T-helper 17 cell (primary cell): ENCODE measurements around the gene RNF150. TPM values are rescaled to one million over a fixed set of nuclear protein-coding genes. Genes with fewer than 3 reads are reported as not detected.

Source experiments
- ATAC-seq: fragments of 150-1000 bp; cut with Tn5 transposase; 2 replicates; pipeline ENCODE4 v1.10.0; 2021; ENCODE audit warnings: mild to moderate bottlenecking, moderate library complexity
- DNase-seq, 3 donors: peaks; one replicate each; pipeline versions ENCODE4 v3.0.0 to v3.0.0-alpha.2; 2020 to 2021
- H3K9me3 ChIP-seq: one replicate; pipeline ENCODE4 v1.7.0; 2013; ENCODE audit warnings: low read length, mild to moderate bottlenecking; ENCODE audit not compliant: control insufficient read depth, poor library complexity, severe bottlenecking
- H3K27ac Mint-ChIP-seq: one replicate; pipeline ENCODE4 v1.8.0; 2022; ENCODE audit warnings: mild to moderate bottlenecking, moderate library complexity, mixed read lengths
- H3K27me3 Mint-ChIP-seq: one replicate; pipeline ENCODE4 v1.8.0; 2022; ENCODE audit warnings: mixed read lengths
- H3K36me3 Mint-ChIP-seq: one replicate; pipeline ENCODE4 v1.8.0; 2022; ENCODE audit warnings: low read depth, mixed read lengths
- H3K4me1 Mint-ChIP-seq: one replicate; pipeline ENCODE4 v1.8.0; 2022; ENCODE audit warnings: mild to moderate bottlenecking, mixed read lengths
- H3K4me3 Mint-ChIP-seq: one replicate; pipeline ENCODE4 v1.8.0; 2022; ENCODE audit warnings: mild to moderate bottlenecking, moderate library complexity, mixed read lengths
- total RNA-seq, 4 donors: library from RNA in 2 of 4; stranded (reverse) in 2 of 4; gene quantifications; one replicate each; pipeline ENCODE4 v1.2.3 and lab custom pipeline; 2022 to 2026

RNF150 gene
- total RNA-seq, 2 donors from 2014 or later, result not detected

DNA sequence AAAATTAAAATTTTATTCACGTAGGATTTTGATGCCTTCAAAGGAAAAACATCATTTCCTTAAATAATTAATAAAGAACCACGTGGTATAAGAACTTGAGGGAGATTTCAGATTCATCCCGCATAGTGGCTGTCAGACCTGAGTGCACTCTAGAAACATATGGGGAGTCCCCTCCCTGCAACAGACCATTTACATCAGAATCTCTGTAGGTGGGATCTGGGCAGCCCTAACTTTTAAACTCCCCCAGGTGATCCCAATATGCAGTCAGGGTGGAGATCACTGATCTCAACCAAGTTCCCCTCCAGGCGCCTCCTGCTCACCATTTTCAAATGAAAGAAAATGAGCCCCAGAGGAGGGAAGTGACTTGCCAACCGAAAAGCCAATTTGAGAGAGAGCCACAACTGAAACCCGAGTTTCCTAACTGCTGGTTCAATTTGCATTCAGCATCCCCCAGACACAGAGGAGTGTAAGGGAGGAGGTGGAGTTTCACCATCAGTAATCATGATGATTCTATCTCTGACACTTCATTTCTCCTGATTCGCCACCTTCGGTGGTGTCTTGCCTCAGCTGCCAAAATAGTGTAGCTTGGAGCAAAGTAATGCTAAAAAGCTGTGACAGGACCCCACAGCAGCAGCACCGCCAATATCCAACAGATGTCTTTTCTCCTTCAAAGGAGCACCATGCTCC lies 11.4 kb downstream of the RNF150 start:
- H3K4me1 Mint-ChIP-seq, result no peaks in the 10 kb centered on the region

DNA sequence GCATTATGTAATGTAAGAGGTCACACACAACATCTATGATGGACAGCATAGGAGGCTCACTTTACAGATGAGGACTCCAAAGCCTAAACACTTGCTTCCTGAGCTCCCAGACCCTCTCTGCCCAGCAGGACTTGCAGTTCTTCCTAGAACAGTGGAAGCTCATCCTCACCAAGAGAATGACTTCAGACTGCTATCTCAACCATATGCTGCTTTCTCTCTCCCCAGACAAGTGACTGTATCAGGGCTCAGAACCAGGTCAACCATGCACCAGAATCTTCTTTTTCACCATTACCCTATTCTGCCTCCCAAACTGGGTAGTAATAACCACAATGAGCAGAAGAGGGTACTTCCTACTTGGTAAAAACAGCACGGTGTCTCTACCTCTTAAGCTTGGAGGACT lies 12.2 kb downstream of the RNF150 start:
- Mint-ChIP-seq H3K4me3 (no peak overlapping the region), H3K27me3 (peaks cover 9% of the 10 kb centered on the region), H3K27ac (no peak overlapping the region), H3K36me3 (no peaks in the 10 kb centered on the region), H3K4me1 (no peaks in the 10 kb centered on the region)
- H3K9me3 ChIP-seq, result no peaks in the 10 kb centered on the region
- DNase-seq, result no peak
- ATAC-seq, result no peak

More for the DNA sequence above, 11.4 kb downstream of the RNF150 start:
- Mint-ChIP-seq H3K27me3 (peaks cover 17% of the 10 kb centered on the region), H3K4me3 (no peak overlapping the region), H3K27ac (no peak overlapping the region), H3K36me3 (no peaks in the 10 kb centered on the region)
- no peaks in the 10 kb centered on the region for H3K9me3 ChIP-seq
- ATAC-seq (no peak), DNase-seq (no peak)

DNA sequence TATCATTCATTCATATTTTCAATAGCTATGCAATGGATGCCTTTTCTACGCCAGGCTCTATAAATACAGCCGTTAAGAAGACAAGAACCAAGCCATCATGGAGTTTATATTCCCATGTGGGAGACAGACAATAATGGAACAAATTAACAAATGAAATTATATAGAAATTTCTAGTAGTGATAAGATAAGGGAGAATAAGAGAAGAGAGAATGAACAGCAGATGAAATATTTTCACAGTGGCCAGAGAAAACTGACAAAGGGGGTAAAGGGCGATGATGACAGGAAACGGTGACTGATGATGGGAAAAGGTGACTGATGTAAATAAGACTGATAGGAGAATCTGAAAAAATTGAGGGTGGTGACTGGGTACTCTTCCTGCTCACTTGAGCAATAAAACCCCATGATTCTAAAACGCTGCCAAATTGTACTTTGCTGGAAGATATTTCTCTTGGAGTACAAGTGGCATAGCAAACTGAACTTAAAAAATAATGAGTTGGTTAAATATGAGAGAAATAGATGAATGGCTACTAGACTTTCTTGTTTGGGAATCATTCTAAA lies 13.2 kb downstream of the RNF150 start:
- Mint-ChIP-seq H3K36me3 (no peaks in the 10 kb centered on the region), H3K4me1 (no peaks in the 10 kb centered on the region), H3K4me3 (no peak overlapping the region), H3K27me3 (no peaks in the 10 kb centered on the region), H3K27ac (no peak overlapping the region)
- no peaks in the 10 kb centered on the region for H3K9me3 ChIP-seq
- DNase-seq (no peak), ATAC-seq (no peak)

DNA sequence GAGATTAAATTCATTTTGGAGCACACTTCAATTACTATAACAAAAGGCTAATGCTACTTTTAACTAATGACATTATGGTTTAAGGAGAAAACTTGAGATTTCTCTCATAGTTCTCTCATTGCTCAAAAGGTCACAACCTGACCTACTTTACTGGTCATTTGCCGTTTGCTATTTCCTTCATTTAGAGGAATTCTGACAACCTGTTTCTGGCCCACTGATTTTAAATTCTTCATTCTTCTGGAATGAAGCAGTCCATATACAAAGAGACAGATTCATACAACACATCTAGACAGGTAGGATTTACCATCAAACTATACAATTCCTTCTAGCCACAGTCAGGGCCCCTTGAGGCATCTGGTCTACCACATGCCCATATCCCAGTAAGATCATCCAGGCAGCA lies 14.2 kb downstream of the RNF150 start:
- Mint-ChIP-seq H3K4me3 (no peak overlapping the region), H3K27ac (no peak overlapping the region), H3K27me3 (no peaks in the 10 kb centered on the region), H3K4me1 (no peaks in the 10 kb centered on the region), H3K36me3 (no peaks in the 10 kb centered on the region)
- DNase-seq (no peak), ATAC-seq (no peak)
- H3K9me3 ChIP-seq, result no peaks in the 10 kb centered on the region

DNA sequence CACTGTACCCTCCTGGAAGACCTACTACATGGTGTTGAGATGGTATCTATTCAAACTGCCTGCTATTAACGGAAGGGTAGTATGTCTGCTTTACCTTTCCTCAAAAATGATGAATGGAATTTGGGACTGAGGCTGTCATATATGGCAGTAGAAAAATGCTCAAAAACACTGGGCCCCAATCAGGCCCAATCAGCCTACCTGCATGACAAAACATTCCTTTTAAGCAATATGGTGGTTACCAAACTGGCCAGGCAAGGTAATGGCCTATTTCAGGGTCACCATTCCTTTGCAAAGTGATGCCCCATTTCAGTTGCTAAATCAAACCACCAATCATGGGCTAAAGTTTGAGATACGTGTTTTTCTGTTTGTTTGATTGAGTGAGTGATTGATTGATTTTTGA lies 14.9 kb downstream of the RNF150 start:
- no peaks in the 10 kb centered on the region for H3K36me3 Mint-ChIP-seq

DNA sequence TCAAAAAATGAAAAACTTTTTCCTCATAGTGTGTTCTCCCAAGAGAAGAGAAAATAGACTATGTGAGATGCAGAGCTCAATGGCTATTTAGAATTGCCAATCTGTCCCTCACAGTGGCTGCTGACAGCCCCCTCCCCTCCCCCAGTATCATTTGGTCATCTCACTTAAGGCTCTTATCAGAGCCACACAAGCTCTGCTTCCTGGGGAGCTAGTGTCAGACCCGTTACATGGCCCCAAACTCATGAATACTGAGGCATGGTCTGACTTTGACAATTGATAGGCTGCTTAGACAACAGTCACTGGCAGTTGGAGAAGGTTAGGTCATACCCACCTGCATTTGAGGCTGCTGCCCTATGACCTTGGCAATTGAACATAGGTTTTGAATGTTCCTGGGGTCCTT lies 15.3 kb downstream of the RNF150 start:
- Mint-ChIP-seq H3K27me3 (no peaks in the 10 kb centered on the region), H3K4me1 (no peaks in the 10 kb centered on the region), H3K36me3 (peaks cover under 1% of the 10 kb centered on the region), H3K4me3 (no peak overlapping the region), H3K27ac (no peak overlapping the region)
- DNase-seq (no peak), ATAC-seq (no peak)
- no peaks in the 10 kb centered on the region for H3K9me3 ChIP-seq

More for the DNA sequence above, 14.9 kb downstream of the RNF150 start:
- Mint-ChIP-seq H3K27ac (no peak overlapping the region), H3K27me3 (no peaks in the 10 kb centered on the region), H3K4me1 (no peaks in the 10 kb centered on the region), H3K4me3 (no peak overlapping the region)
- no peak for ATAC-seq
- no peak for DNase-seq
- no peaks in the 10 kb centered on the region for H3K9me3 ChIP-seq

DNA sequence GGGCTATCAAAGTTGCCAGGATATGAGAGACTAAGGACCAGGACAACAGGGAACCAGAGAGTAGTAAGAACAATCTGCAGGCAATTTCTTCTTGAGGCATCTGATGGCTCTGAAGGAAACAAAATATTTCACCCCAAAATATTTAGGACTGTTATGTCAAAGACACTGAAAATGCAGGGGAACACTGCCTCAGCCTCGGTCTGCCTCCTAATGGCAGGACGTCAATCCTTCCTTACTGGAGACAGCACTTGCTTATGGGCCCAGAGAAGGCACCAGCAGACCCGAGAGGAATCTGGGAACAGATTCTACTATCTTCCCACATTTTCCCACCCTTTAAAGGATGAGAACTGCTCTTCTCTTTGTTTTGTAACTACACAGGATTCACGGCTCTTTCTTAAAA lies 23.3 kb downstream of the RNF150 start:
- H3K4me3 Mint-ChIP-seq, result no peak overlapping the region
- no peaks in the 10 kb centered on the region for H3K4me1 Mint-ChIP-seq
- H3K36me3 Mint-ChIP-seq, result peaks cover 3% of the 10 kb centered on the region
- H3K27ac Mint-ChIP-seq, result no peak overlapping the region
- no peak for ATAC-seq
- DNase-seq, result no peak
- no peaks in the 10 kb centered on the region for H3K27me3 Mint-ChIP-seq
- no peaks in the 10 kb centered on the region for H3K9me3 ChIP-seq

DNA sequence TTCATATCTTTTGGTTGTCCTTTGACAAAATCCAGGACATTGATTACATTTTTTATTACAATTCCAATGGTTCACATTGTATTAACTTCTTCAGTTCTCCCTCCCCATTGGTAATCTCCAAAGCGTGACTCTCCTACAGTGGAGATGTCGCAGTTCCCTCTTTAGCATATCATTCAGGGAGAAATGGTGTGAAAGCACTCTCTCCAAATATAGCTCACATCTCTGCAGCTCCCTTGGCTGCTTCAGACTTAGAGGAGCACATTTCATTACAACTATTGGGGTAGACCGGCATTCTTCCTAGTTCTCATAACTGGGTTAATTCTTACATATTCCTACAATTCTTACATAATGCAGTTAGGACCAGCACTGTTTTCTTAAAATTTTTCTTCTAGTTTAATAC lies 25.3 kb downstream of the RNF150 start:
- Mint-ChIP-seq H3K4me1 (no peaks in the 10 kb centered on the region), H3K4me3 (no peak overlapping the region), H3K27me3 (no peaks in the 10 kb centered on the region), H3K27ac (no peak overlapping the region), H3K36me3 (peaks cover 2% of the 10 kb centered on the region)
- no peaks in the 10 kb centered on the region for H3K9me3 ChIP-seq
- no peak for DNase-seq
- no peak for ATAC-seq

DNA sequence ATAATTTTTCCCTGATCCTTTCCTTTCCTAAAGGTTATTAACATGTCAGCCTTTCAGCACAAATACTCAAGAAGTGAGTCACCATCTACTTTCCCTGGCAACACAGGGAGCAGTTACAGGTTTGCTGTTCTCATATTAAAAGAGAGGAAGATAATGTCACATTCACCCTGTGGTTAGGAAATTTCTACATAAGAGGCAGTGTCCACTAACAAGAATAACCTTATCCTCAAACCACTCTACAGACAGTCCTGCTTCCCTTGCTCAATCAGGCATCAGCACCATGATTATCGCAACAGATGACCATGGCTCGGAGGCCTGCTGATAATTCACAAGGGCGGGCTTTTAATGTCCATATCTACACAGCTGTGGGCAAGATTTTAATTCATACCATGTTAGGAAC lies 30.9 kb downstream of the RNF150 start:
- no peak overlapping the region for H3K4me3 Mint-ChIP-seq
- H3K4me1 Mint-ChIP-seq, result no peaks in the 10 kb centered on the region
- H3K36me3 Mint-ChIP-seq, result no peaks in the 10 kb centered on the region
- DNase-seq (no peak), ATAC-seq (no peak)
- H3K9me3 ChIP-seq, result no peaks in the 10 kb centered on the region
- H3K27me3 Mint-ChIP-seq, result no peaks in the 10 kb centered on the region
- no peak overlapping the region for H3K27ac Mint-ChIP-seq

DNA sequence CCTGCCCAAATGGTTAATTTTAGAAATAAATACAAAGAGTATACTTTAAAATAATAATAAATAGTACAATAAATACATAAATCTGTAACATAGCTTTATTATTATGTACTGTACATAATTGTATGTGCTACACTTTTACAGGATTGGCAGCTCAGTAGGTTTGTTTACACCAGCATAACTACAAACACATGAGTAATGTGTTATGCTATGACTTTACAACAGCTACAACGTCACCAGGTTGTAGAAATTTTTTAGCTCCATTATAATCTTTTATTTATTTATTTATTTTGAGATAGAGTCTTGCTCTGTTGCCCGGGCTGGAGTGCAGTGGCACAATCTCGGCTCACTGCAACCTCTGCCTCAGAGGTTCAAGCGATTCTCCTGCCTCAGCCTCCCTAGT lies 31.8 kb downstream of the RNF150 start:
- H3K36me3 Mint-ChIP-seq, result no peaks in the 10 kb centered on the region
- H3K27ac Mint-ChIP-seq, result no peak overlapping the region
- no peaks in the 10 kb centered on the region for H3K9me3 ChIP-seq
- DNase-seq (no peak), ATAC-seq (no peak)
- no peaks in the 10 kb centered on the region for H3K27me3 Mint-ChIP-seq
- H3K4me1 Mint-ChIP-seq, result no peaks in the 10 kb centered on the region
- H3K4me3 Mint-ChIP-seq, result no peak overlapping the region

DNA sequence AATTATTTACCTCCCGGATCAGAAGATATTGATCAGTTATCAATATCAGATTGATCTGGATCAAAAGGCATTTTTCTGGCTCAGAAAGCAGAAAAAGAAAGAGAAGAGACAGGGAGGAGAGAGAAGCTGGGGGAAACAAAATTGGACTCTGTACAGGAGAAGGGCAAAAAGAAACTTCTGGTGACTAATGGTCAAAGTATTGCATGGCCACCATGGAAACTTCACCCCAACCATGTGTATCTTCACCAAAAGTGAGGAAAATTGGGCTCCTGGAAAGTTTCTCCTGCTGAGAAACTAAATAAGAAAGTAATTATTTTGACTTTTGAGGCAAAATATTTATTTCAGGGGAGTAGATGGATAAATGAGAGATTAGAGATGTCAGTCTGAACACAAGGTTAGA lies 33.9 kb downstream of the RNF150 start:
- Mint-ChIP-seq H3K4me1 (no peaks in the 10 kb centered on the region), H3K4me3 (no peak overlapping the region), H3K27me3 (no peaks in the 10 kb centered on the region), H3K27ac (no peak overlapping the region), H3K36me3 (no peaks in the 10 kb centered on the region)
- ATAC-seq (no peak), DNase-seq (no peak)
- H3K9me3 ChIP-seq, result no peaks in the 10 kb centered on the region

DNA sequence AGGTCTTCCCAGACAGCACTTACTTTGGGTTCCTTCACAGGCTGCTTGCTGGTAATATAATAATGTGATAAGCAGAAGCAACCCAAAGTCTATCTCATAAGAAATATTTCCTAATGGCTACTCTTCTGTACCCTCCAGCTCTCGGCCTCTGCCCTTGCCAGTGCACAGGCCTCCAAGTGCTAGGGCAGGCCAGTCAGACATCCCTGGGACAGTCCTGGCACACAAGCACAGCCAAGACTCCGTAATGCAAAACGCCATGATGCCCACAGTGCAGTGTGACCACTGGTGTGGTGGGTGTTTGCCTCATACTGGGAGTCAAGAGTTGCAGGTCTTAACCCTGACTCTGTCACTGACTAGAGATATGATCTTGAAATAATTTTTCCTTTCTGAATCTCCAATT lies 35.1 kb downstream of the RNF150 start:
- no peaks in the 10 kb centered on the region for H3K36me3 Mint-ChIP-seq
- DNase-seq (no peak), ATAC-seq (no peak)
- no peaks in the 10 kb centered on the region for H3K9me3 ChIP-seq
- H3K27ac Mint-ChIP-seq, result no peak overlapping the region
- H3K4me3 Mint-ChIP-seq, result no peak overlapping the region
- no peaks in the 10 kb centered on the region for H3K27me3 Mint-ChIP-seq
- no peaks in the 10 kb centered on the region for H3K4me1 Mint-ChIP-seq

DNA sequence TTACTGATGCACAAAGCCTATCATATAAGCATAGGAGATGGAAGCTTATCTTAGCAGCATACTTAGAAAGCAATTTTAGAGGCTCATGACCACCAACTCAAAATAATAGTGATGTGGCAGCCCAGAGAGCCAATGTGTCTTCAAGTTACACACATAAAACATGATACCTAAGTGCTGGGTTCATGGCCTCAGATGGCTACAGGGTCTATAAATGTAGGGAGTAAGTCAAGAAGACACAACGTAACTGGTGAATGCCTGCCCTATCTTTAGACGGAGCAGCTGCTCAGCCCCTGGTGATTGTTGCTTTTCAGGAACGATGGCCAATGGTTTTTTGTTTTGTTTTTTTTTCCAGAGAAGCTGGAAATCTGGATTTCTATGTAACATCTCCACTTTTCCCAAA lies 42.8 kb downstream of the RNF150 start:
- no peaks in the 10 kb centered on the region for H3K9me3 ChIP-seq
- H3K27me3 Mint-ChIP-seq, result peaks cover 14% of the 10 kb centered on the region
- DNase-seq (no peak), ATAC-seq (no peak)
- no peaks in the 10 kb centered on the region for H3K36me3 Mint-ChIP-seq
- no peak overlapping the region for H3K27ac Mint-ChIP-seq
- no peak overlapping the region for H3K4me3 Mint-ChIP-seq
- H3K4me1 Mint-ChIP-seq, result no peaks in the 10 kb centered on the region

DNA sequence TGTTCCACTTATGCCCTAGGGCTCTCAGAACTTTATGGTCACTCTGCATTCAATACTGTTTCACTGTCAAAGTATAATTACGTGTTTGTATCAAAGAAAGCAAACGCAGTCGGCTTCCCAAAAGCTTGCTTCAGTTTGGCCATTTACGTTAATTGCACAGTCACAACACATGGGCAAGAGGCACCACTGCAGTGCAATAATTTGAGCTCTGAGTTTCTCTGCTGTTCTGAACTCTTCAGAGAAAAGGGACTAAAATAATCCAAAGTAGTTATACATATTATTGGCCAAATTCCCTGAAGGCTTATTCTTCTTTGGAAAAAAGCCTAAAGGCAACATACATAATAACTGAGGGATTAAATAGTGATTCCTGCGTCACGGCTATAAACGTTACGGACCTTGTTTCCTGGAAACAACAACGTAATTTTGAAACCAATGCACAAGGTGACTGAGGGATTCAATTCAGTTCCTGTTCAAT lies 51.3 kb downstream of the RNF150 start:
- no peak for DNase-seq
- H3K27me3 Mint-ChIP-seq, result no peaks in the 10 kb centered on the region
- no peak overlapping the region for H3K4me3 Mint-ChIP-seq
- no peaks in the 10 kb centered on the region for H3K9me3 ChIP-seq
- H3K4me1 Mint-ChIP-seq, result no peaks in the 10 kb centered on the region
- no peak for ATAC-seq
- H3K36me3 Mint-ChIP-seq, result no peaks in the 10 kb centered on the region
- H3K27ac Mint-ChIP-seq, result no peak overlapping the region
